B cell (primary cell): ENCODE data around the gene TBCD. TPM values are rescaled to one million over a fixed set of nuclear protein-coding genes. Genes with fewer than 3 reads are reported as not detected.

Experiments
- ATAC-seq: fragments of 200-7000 bp; cut with Tn5 transposase; one replicate; pipeline ENCODE4 v1.10.0; 2021; ENCODE audit warnings: low read depth, mild to moderate bottlenecking, moderate number of reproducible peaks, moderate library complexity
- CTCF ChIA-PET: fragments of 350-600 bp; sonication (Branson Sonifier 250); formaldehyde crosslinking; loops from one replicate; lab custom pipeline; 2021; ENCODE audit warnings: antibody characterized with exemption, inconsistent platforms; lab: Charles Lee
- POLR2A ChIA-PET: fragments of 350-600 bp; sonication (Branson Sonifier 250); formaldehyde crosslinking; loops from one replicate; lab custom pipeline; 2021; ENCODE audit warnings: antibody characterized with exemption; lab: Charles Lee
- DNase-seq: peaks from one replicate; pipeline ENCODE4 v3.0.0; 2013
- H2AFZ ChIP-seq: 2 replicates; pipeline ENCODE4 v1.6.1; 2012; ENCODE audit warnings: mild to moderate bottlenecking, low read depth, low read length; ENCODE audit not compliant: insufficient read depth, poor library complexity, severe bottlenecking
- H3K27ac ChIP-seq, 2 donors: 1 replicate in 1 of 2; 2 replicates in 1 of 2; pipeline ENCODE4 v1.5.1; 2012 to 2013; ENCODE audit warnings: low read length in 2 of 2, mild to moderate bottlenecking in 2 of 2, moderate library complexity in 1 of 2
- H3K27me3 ChIP-seq, 4 experiments: fragments of 200-600 bp in 1 of 4; sonication (generic) in 1 of 4; replicated peaks in 1 of 4; 1 replicate in 2 of 4; 2 replicates in 2 of 4; pipeline versions ENCODE4 v1.6.1 to v1.7.0; 2013 to 2016; ENCODE audit warnings: low read length in 3 of 4, mild to moderate bottlenecking in 2 of 4, mixed read lengths in 1 of 4, moderate library complexity in 1 of 4; ENCODE audit not compliant: insufficient read depth in 4 of 4, control insufficient read depth in 3 of 4; ENCODE audit errors: control extremely low read depth in 1 of 4
- H3K36me3 ChIP-seq, 2 experiments: replicated peaks in 1 of 2; 1 replicate in 1 of 2; 2 replicates in 1 of 2; pipeline versions ENCODE4 v1.6.1 to v1.7.1; 2013; ENCODE audit warnings: low read length in 1 of 2; ENCODE audit not compliant: insufficient read depth in 2 of 2, control insufficient read depth in 1 of 2; ENCODE audit errors: control extremely low read depth in 1 of 2, extremely low read depth in 1 of 2
- H3K4me1 ChIP-seq, 2 donors: fragments of 200-600 bp in 1 of 2; sonication (generic) in 1 of 2; 1 replicate in 1 of 2; 2 replicates in 1 of 2; pipeline versions ENCODE4 v1.5.1 to v1.6.1; 2013 to 2017; ENCODE audit warnings: low read length in 2 of 2; ENCODE audit not compliant: control insufficient read depth in 2 of 2, insufficient read depth in 2 of 2
- H3K4me2 ChIP-seq: replicated peaks from 2 replicates; pipeline ENCODE3; 2012; ENCODE audit warnings: mild to moderate bottlenecking, low read depth, low read length; ENCODE audit not compliant: poor library complexity, severe bottlenecking
- H3K4me3 ChIP-seq, 5 experiments: fragments of 200-600 bp in 1 of 5; sonication (generic) in 1 of 5; 1 replicate in 3 of 5; 2 replicates in 2 of 5; pipeline versions ENCODE4 v1.5.1 to v1.7.0; 2011 to 2016; ENCODE audit warnings: low read length in 4 of 5, mild to moderate bottlenecking in 4 of 5, low read depth in 2 of 5, control low read depth in 1 of 5, moderate library complexity in 1 of 5; ENCODE audit not compliant: insufficient read depth in 1 of 5; ENCODE audit errors: control extremely low read depth in 1 of 5, extremely low read depth in 1 of 5
- H3K79me2 ChIP-seq: fragments of 200-600 bp; sonication (generic); one replicate; pipeline ENCODE4 v1.6.0; 2016; ENCODE audit warnings: low read length; ENCODE audit not compliant: control insufficient read depth, insufficient read depth
- H3K9ac ChIP-seq: fragments of 200-600 bp; sonication (generic); 2 replicates; pipeline ENCODE4 v1.6.1; 2017; ENCODE audit warnings: mild to moderate bottlenecking, low read length, moderate library complexity
- H3K9me3 ChIP-seq, 3 donors: one replicate each; pipeline versions ENCODE4 v1.6.1 to v1.7.1; 2013; ENCODE audit warnings: low read length in 2 of 3; ENCODE audit not compliant: control insufficient read depth in 2 of 3, insufficient read depth in 1 of 3; ENCODE audit errors: control extremely low read depth in 1 of 3
- H4K20me1 ChIP-seq: 2 replicates; pipeline ENCODE4 v1.6.0; 2012; ENCODE audit warnings: mild to moderate bottlenecking, low read length; ENCODE audit not compliant: insufficient read depth, control insufficient read depth, poor library complexity, severe bottlenecking
- H3K27ac Mint-ChIP-seq: one replicate; pipeline ENCODE4 v1.8.0; 2021; ENCODE audit warnings: mixed read lengths
- H3K27me3 Mint-ChIP-seq: one replicate; pipeline ENCODE4 v1.8.0; 2021; ENCODE audit warnings: mixed read lengths
- H3K4me1 Mint-ChIP-seq: one replicate; pipeline ENCODE4 v1.8.0; 2021; ENCODE audit warnings: mixed read lengths
- H3K4me3 Mint-ChIP-seq: one replicate; pipeline ENCODE4 v1.8.0; 2021; ENCODE audit warnings: mixed read lengths
- H3K9me3 Mint-ChIP-seq: one replicate; pipeline ENCODE4 v1.8.0; 2022; ENCODE audit warnings: mixed read lengths; ENCODE audit not compliant: insufficient read depth
- EZH2 ChIP-seq: IDR thresholded peaks from 2 replicates; pipeline ENCODE4 v1.6.1; 2012; ENCODE audit warnings: borderline replicate concordance, low read depth, mild to moderate bottlenecking, moderate library complexity, low read length; ENCODE audit not compliant: insufficient read depth, poor library complexity, severe bottlenecking
- WGBS: methylation state at CpG from one replicate; pipeline ENCODE4 v1.1.5; 2013; ENCODE audit warnings: missing lambda C conversion rate; ENCODE audit not compliant: insufficient coverage; 5-methylcytosine and 5-hydroxymethylcytosine counted together
- intact Hi-C: fragments of 100-400 bp; cut with micrococcal nuclease; formaldehyde crosslinking; loops from one replicate; pipeline ENCODE4 v1.10.0; 2022
- polyA plus RNA-seq: library from polyadenylated mRNA; depleted of rRNA; stranded (reverse); fragments of >200 nt; gene quantifications from 2 replicates; pipeline ENCODE4 v1.2.3, GENCODE V29; 2012
- total RNA-seq, 2 donors: library from RNA; stranded (reverse); fragments of 120-200 nt in 1 of 2; gene quantifications; 1 replicate in 1 of 2; 2 replicates in 1 of 2; pipeline versions ENCODE4 v1.2.3 to v1.2.4, GENCODE V29; 2013 to 2022
- TF ChIP-seq, protein P1 (sequence below): fragments of 200-600 bp; IDR thresholded peaks from one replicate; pipeline ENCODE4 v1.8.0; 2022; ENCODE audit warnings: antibody characterized with exemption, mild to moderate bottlenecking

TBCD gene
- total and polyA plus RNA-seq, 2 donors (not counting 1 experiment from before 2014, with no cell fraction given), result 60.8 to 101 TPM

DNA sequence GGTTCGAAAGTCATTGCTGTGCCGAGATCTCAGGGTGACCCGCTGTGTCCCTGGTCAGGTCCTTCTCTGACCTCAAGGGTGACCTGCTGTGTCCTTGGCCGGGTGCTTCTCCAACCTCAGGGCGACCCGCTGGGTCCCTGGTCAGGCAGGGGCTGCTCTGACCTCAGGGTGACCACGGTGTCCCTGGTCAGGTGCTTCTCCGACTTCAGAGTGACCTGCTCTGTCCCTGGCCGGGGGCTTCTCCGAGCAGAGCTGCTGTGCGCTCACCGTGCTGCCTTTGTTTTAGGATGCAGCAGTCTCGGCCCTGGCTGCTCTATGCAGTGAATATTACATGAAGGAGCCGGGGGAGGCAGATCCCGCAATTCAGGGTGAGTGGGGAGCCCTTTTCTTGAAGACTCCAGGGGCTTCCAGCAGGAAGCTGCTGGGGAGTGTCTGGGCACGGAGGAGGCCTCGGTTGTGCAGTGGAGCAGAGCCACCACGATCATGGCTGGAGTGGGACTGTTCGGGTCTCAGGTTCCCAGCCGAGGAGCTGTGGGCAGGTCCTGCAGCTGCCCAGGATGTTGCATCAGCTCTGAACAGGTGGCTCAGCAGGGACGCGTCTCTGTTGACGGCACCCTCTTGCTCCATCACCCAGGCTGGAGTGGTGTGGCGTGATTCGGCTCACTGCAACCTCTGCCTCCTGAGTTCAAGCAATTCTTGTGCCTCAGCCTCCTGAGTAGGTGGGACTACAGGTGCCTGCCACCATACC lies 171.7 kb downstream of the TBCD start:
- H3K4me1 Mint-ChIP-seq, result no peaks in the 10 kb centered on the region
- POLR2A ChIA-PET, result no interaction called here

DNA sequence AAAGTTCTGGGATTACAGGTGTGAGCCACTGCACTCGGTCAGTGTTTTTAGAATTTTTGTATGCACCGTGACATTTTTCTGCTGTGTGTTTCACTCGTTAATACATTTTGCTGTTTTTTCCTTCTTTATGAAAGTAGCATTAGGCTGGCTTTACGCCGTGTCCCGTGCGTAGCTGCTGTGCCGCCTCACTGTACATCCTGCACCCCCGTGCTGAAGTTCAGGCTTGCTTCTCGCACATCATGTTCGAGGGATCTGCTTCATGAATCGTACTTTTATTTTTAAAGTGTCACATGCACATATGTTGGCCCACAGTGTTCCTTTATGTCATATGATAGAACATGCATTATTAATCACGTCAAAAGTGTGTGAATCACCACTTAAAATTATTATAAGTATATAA lies 172.3 kb downstream of the TBCD start:
- H3K36me3 ChIP-seq, result peaks cover 0 to 19% of the 10 kb centered on the region in 2 experiments
- POLR2A ChIA-PET, result no interaction called here

More for the DNA sequence above, 171.7 kb downstream of the TBCD start:
- Histone ChIP-seq H4K20me1 (peaks cover 5% of the 10 kb centered on the region), H3K4me3 (no peak overlapping the region), H3K27me3 (no peaks in the 10 kb centered on the region), H3K4me1 (no peaks in the 10 kb centered on the region), H3K36me3 (peaks cover 0 to 17% of the 10 kb centered on the region in 2 experiments), H3K9ac (no peak overlapping the region), H3K9me3 (no peaks in the 10 kb centered on the region), H3K4me2 (no peak overlapping the region), H3K27ac (no peak overlapping the region), H3K79me2 (no peaks in the 10 kb centered on the region), H2AFZ (no peak overlapping the region)
- Mint-ChIP-seq H3K27me3 (no peaks in the 10 kb centered on the region), H3K27ac (no peak overlapping the region), H3K4me3 (no peak overlapping the region), H3K9me3 (no peaks in the 10 kb centered on the region)
- CTCF ChIA-PET, result no interaction called here
- ATAC-seq, result no peak
- intact Hi-C loops, result no loop called here
- 95% methylated on average over 25 of the region's 25 CpGs for WGBS
- no peak for TF ChIP-seq EZH2
- TF ChIP-seq, protein P1, sequence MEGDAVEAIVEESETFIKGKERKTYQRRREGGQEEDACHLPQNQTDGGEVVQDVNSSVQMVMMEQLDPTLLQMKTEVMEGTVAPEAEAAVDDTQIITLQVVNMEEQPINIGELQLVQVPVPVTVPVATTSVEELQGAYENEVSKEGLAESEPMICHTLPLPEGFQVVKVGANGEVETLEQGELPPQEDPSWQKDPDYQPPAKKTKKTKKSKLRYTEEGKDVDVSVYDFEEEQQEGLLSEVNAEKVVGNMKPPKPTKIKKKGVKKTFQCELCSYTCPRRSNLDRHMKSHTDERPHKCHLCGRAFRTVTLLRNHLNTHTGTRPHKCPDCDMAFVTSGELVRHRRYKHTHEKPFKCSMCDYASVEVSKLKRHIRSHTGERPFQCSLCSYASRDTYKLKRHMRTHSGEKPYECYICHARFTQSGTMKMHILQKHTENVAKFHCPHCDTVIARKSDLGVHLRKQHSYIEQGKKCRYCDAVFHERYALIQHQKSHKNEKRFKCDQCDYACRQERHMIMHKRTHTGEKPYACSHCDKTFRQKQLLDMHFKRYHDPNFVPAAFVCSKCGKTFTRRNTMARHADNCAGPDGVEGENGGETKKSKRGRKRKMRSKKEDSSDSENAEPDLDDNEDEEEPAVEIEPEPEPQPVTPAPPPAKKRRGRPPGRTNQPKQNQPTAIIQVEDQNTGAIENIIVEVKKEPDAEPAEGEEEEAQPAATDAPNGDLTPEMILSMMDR, result no peak
- DNase-seq, result no peak

More for the DNA sequence above, 172.3 kb downstream of the TBCD start:
- Histone ChIP-seq H3K9ac (no peak overlapping the region), H3K79me2 (no peaks in the 10 kb centered on the region), H3K9me3 (no peaks in the 10 kb centered on the region), H3K27me3 (no peaks in the 10 kb centered on the region), H4K20me1 (peaks cover 5% of the 10 kb centered on the region), H3K4me3 (no peak overlapping the region), H2AFZ (no peak overlapping the region), H3K4me2 (no peak overlapping the region), H3K27ac (no peak overlapping the region), H3K4me1 (no peaks in the 10 kb centered on the region)
- Mint-ChIP-seq H3K4me1 (no peaks in the 10 kb centered on the region), H3K4me3 (no peak overlapping the region), H3K27ac (no peak overlapping the region), H3K27me3 (no peaks in the 10 kb centered on the region), H3K9me3 (no peaks in the 10 kb centered on the region)
- TF ChIP-seq, protein P1, result no peak
- TF ChIP-seq EZH2, result no peak
- DNase-seq (no peak), ATAC-seq (no peak)
- CTCF ChIA-PET, result no interaction called here
- 97% methylated on average over 9 of the region's 13 CpGs for WGBS
- intact Hi-C loops, result no loop called here
